Measurements from ENCODE around the gene GAS7.

The GAS7 gene

DNA sequence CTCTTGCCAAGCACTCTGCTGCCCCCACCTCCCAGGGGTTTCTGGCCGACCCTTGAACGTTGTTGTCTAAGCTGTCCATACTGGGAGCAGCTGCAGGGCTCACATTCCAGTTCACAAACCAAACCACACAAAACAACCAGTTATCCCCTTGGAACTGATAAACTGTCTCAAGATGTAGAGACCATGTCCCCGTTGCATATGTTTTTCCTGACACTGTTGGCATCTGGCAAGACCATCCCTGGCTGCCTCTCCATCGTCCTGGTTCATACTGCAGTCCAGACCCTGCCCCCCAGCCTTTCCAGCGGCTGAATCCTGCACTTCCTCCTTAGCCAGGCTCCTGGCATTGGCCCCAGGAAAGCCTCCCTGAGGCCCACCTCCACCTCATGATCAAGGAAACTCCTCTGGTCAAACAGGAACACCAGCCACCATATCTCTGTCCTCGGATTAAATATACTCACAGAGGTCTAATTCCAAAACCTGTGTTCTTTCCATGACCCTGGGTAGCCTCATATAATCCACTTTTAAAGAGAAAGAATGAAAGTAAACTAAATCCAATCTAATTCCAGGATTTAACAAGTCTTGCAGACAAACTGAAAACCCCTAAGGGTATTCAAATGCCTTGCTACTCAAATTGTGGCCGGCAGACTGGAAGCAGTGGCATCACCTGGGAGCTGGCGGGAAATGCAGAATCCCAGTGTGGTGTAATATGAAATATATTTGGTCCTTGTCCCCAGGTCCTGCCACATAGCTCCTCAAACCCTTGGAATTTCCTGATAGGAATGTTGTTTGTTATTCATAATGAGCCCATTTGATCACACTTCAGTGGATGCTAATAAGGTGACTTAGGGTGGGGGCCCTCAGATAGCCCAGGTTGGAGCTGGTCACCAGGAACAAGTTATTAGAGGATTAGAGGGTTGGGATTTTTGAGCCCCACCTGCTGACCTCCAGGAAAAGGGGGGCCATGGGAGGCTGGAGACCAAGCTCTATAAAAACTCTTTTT is 14.2 kb downstream of the GAS7 start:
- TF ChIP-seq, protein P1, sequence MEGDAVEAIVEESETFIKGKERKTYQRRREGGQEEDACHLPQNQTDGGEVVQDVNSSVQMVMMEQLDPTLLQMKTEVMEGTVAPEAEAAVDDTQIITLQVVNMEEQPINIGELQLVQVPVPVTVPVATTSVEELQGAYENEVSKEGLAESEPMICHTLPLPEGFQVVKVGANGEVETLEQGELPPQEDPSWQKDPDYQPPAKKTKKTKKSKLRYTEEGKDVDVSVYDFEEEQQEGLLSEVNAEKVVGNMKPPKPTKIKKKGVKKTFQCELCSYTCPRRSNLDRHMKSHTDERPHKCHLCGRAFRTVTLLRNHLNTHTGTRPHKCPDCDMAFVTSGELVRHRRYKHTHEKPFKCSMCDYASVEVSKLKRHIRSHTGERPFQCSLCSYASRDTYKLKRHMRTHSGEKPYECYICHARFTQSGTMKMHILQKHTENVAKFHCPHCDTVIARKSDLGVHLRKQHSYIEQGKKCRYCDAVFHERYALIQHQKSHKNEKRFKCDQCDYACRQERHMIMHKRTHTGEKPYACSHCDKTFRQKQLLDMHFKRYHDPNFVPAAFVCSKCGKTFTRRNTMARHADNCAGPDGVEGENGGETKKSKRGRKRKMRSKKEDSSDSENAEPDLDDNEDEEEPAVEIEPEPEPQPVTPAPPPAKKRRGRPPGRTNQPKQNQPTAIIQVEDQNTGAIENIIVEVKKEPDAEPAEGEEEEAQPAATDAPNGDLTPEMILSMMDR (IDR thresholded peaks at IDR 0.05; ENCODE audit: insufficient read depth, low read length, missing control alignments), result no peak
- ChIA-PET CTCF (interaction anchor here (1.2 kb wide), 1 partner anchor 9 kb away, joined by 3 read pairs; no protein-coding TSS in a partner anchor), POLR2A (interaction anchor here (0.7 kb wide), 1 partner anchor 9 kb away, joined by 4 read pairs; no protein-coding TSS in a partner anchor)
- H3K4me3 ChIP-seq (ENCODE audit: low read depth, low read length), result no peak overlapping the region
- no peak for DNase-seq (ENCODE audit: low read depth, low spot score)

DNA sequence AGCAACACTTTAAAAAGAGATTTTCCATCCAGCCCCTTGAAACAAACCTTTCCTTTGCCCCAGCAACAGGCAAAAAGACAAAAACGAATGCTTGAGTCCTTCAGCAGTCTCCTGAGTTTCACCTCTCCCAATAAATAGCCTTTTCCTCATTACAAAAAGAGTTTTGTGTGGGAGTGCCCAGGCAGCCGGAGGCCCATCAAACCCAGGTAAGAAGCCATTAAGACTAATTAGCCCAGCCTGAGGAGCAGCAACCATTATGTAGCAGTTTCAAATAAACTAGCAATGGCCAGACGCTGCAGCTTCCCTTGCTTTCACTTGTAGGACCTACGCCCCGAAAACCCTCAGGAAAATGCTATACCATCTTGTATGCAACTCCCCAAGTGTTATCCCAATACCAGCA is 15.6 kb downstream of the GAS7 start:
- ChIA-PET CTCF (no interaction called here), POLR2A (no interaction called here)
- H3K4me3 ChIP-seq (ENCODE audit: low read depth, low read length), result no peak overlapping the region
- TF ChIP-seq, protein P1 (IDR thresholded peaks at IDR 0.05; ENCODE audit: insufficient read depth, low read length, missing control alignments), result no peak
- DNase-seq (ENCODE audit: low read depth, low spot score), result no peak

DNA sequence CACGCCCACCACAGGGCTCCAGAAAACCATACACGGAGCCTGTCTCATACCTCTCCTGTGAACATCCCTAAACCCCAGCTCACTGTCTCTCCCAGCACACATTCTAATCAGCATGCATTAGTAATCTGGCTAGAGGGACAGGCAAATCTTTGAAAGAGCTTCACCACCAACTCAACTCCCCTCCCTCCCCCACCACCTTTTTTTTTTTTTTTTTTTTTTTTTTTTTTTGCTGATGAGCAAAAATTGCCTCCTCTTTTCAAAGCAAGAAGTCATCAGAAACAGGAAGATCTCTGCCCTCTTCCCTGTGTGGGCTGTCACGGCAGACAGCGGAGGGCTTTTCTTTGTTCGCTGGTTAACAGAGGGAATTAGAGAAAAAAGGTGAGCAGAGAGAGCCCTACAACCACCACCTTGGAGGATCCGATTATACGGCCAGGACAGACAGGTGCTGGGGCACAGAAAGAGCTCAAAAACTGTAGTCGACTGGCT is 19.9 kb downstream of the GAS7 start:
- ChIA-PET POLR2A (interaction anchor here (1.2 kb wide), 1 partner anchor 51 kb away, joined by 3 read pairs; no protein-coding TSS in a partner anchor), CTCF (interaction anchor here (0.5 to 1.0 kb wide), 2 partner anchors 14 to 564 kb away, joined by 3 to 5 read pairs; no protein-coding TSS in a partner anchor)
- no peak for DNase-seq (ENCODE audit: low read depth, low spot score)
- no peak overlapping the region for H3K4me3 ChIP-seq (ENCODE audit: low read depth, low read length)
- TF ChIP-seq, protein P1 (IDR thresholded peaks at IDR 0.05; ENCODE audit: insufficient read depth, low read length, missing control alignments), result no peak

DNA sequence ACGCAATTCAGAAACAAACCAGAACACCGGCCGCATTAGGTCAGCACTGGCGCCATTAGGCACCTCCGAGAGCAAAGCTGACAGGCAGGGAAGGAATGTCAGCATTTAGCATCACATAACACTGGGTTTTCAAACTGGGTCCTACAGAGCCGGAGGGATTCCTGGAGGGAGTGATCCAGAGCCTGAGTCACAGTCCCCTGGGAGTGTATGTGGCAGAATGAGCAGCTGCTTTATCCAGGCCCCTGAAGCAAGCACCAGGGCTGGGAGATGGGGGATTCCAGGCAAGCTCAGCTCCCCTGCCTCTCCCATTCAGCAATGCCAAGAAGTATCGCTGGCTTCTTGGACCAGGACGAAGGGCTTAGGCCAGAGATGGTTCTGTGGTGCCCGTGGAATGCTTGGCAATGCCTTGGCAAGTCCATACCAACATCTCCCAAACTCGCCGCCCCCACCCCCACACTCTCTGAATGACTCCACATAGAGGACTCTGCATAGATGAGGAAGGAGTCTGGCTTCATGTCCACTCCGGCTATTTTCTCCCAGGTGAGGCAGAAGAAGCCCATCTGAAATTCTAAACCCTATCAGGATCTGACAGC is 20.4 kb downstream of the GAS7 start:
- CTCF ChIA-PET, result interaction anchor here (1.0 kb wide), 1 partner anchor 15 kb away, joined by 5 read pairs; no protein-coding TSS in a partner anchor
- POLR2A ChIA-PET, result interaction anchor here (1.2 kb wide), 1 partner anchor 50 kb away, joined by 3 read pairs; no protein-coding TSS in a partner anchor
- TF ChIP-seq, protein P1 (IDR thresholded peaks at IDR 0.05; ENCODE audit: insufficient read depth, low read length, missing control alignments), result no peak
- no peak overlapping the region for H3K4me3 ChIP-seq (ENCODE audit: low read depth, low read length)
- DNase-seq (ENCODE audit: low read depth, low spot score), result peak; percentile 58

DNA sequence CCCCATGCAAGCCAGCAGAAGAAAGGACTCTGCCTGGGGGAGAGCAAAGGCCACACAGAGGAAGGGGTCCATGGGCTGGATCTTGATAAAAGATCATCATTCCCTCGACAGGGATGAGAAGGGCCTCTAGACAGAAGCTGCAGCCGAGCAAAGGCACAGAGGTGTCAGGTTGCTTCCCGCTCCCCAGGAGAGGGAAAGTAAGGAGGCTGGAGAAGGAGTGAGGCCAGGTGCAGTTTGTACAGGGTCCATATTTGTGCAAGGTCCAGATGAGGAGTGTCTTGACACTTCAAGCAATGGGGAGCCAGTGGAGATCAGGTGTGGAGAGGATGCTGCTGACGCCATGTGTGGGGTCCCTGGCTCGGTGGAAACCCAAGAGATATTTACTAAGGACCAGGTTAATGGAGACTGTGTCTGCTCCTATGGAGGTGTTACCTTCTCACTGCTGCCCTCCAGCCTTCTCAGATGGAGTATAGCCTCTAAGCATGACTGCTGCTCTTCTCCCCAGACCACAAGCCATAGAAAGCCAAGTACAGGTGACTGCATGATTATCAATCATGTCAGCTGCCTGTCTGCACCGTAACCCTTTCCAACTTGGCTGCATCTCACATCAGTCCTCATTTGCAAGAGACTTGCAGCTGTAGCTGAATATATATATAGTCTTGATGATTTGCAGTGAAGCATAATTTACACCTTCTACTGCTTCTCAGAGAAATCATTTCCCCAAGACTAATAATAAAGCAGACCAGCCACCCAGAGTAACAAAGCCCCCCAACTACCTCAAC is 21.1 kb downstream of the GAS7 start:
- no peak for DNase-seq (ENCODE audit: low read depth, low spot score)
- POLR2A ChIA-PET, result no interaction called here
- TF ChIP-seq, protein P1 (IDR thresholded peaks at IDR 0.05; ENCODE audit: insufficient read depth, low read length, missing control alignments), result no peak
- CTCF ChIA-PET, result no interaction called here
- H3K4me3 ChIP-seq (ENCODE audit: low read depth, low read length), result no peak overlapping the region
